Activated T-helper 1 cell treated with anti-CD3 and anti-CD28 coated beads, Interleukin-12 subunit alpha, Interleukin-12 subunit beta, Interleukin-2, Interleukin-4 antibody, amounts not matched to agents 30 ng/mL and 10 ng/mL and 1 ng/mL, durations not matched to agents 14 hours and 24 hours and 36 hours (primary cell): ENCODE measurements around the gene CELF4. TPM values are rescaled to one million over a fixed set of nuclear protein-coding genes. Genes with fewer than 3 reads are reported as not detected.

Experiments
- DNase-seq: peaks from one replicate; pipeline ENCODE4 v3.0.0; 2021; ENCODE audit warnings: low spot score
- H3K27ac Mint-ChIP-seq: one replicate; pipeline ENCODE4 v1.8.0; 2021; ENCODE audit warnings: mild to moderate bottlenecking, mixed read lengths
- H3K27me3 Mint-ChIP-seq: one replicate; pipeline ENCODE4 v1.8.0; 2022; ENCODE audit warnings: mild to moderate bottlenecking, moderate library complexity, mixed read lengths; ENCODE audit not compliant: insufficient read depth
- H3K36me3 Mint-ChIP-seq: one replicate; pipeline ENCODE4 v1.8.0; 2021; ENCODE audit warnings: low read depth, mixed read lengths
- H3K4me1 Mint-ChIP-seq: one replicate; pipeline ENCODE4 v1.8.0; 2021; ENCODE audit warnings: low read depth, mixed read lengths
- H3K4me3 Mint-ChIP-seq: one replicate; pipeline ENCODE4 v1.8.0; 2021; ENCODE audit warnings: mild to moderate bottlenecking, moderate library complexity, mixed read lengths
- H3K9me3 Mint-ChIP-seq: one replicate; pipeline ENCODE4 v1.8.0; 2021; ENCODE audit warnings: mixed read lengths
- intact Hi-C: fragments of 100-400 bp; cut with micrococcal nuclease; formaldehyde crosslinking; loops from one replicate; pipeline ENCODE4 v1.15.1; 2024
- total RNA-seq: library from RNA; stranded (reverse); gene quantifications from 2 replicates; pipeline ENCODE4 v1.2.3, GENCODE V29; 2022

Gene CELF4
- total RNA-seq, 1 donor from 2014 or later, result not detected

GRCh38 chr18:37453752-37454151, 111.8 kb downstream of the CELF4 start:
- Mint-ChIP-seq H3K9me3 (no peaks in the 10 kb centered on the region), H3K4me1 (no peaks in the 10 kb centered on the region), H3K4me3 (no peak overlapping the region), H3K27me3 (peaks cover 1% of the 10 kb centered on the region), H3K36me3 (no peaks in the 10 kb centered on the region), H3K27ac (no peak overlapping the region)
- DNase-seq, result no peak
- intact Hi-C loops, result no loop called here

- no peak for DNase-seq
- Mint-ChIP-seq H3K27ac (no peak overlapping the region), H3K27me3 (peaks cover 1% of the 10 kb centered on the region), H3K4me1 (no peaks in the 10 kb centered on the region), H3K9me3 (no peaks in the 10 kb centered on the region), H3K4me3 (no peak overlapping the region), H3K36me3 (no peaks in the 10 kb centered on the region)
- intact Hi-C loops, result no loop called here
Measured at GRCh38 chr18:37452682-37453385, 112.8 kb downstream of the CELF4 start.

GRCh38 chr18:37452015-37452414, 113.6 kb downstream of the CELF4 start:
- Mint-ChIP-seq H3K9me3 (no peaks in the 10 kb centered on the region), H3K36me3 (no peaks in the 10 kb centered on the region), H3K27me3 (peaks cover 1% of the 10 kb centered on the region), H3K4me1 (no peaks in the 10 kb centered on the region), H3K27ac (no peak overlapping the region), H3K4me3 (no peak overlapping the region)
- no peak for DNase-seq
- intact Hi-C loops, result no loop called here

GRCh38 chr18:37451239-37451825, 114.3 kb downstream of the CELF4 start:
- Mint-ChIP-seq H3K4me1 (no peaks in the 10 kb centered on the region), H3K9me3 (no peaks in the 10 kb centered on the region), H3K27me3 (peaks cover 1% of the 10 kb centered on the region), H3K4me3 (no peak overlapping the region), H3K36me3 (no peaks in the 10 kb centered on the region), H3K27ac (peak overlapping the region; percentile 0)
- DNase-seq, result no peak
- intact Hi-C loops, result no loop called here

- H3K27me3 Mint-ChIP-seq, result peaks cover 1% of the 10 kb centered on the region
- H3K36me3 Mint-ChIP-seq, result no peaks in the 10 kb centered on the region
- intact Hi-C loops, result no loop called here
- no peaks in the 10 kb centered on the region for H3K4me1 Mint-ChIP-seq
- no peak for DNase-seq
- no peak overlapping the region for H3K27ac Mint-ChIP-seq
- no peaks in the 10 kb centered on the region for H3K9me3 Mint-ChIP-seq
- no peak overlapping the region for H3K4me3 Mint-ChIP-seq
Measured at GRCh38 chr18:37450434-37451132, 115.0 kb downstream of the CELF4 start.

- DNase-seq, result no peak
- H3K4me3 Mint-ChIP-seq, result no peak overlapping the region
- peaks cover 4% of the 10 kb centered on the region for H3K4me1 Mint-ChIP-seq
- intact Hi-C loops, result no loop called here
- no peak overlapping the region for H3K27ac Mint-ChIP-seq
- peaks cover 1% of the 10 kb centered on the region for H3K27me3 Mint-ChIP-seq
- no peaks in the 10 kb centered on the region for H3K9me3 Mint-ChIP-seq
- no peaks in the 10 kb centered on the region for H3K36me3 Mint-ChIP-seq
Measured at GRCh38 chr18:37449618-37450017, 116.0 kb downstream of the CELF4 start.

GRCh38 chr18:37448946-37449345, 116.7 kb downstream of the CELF4 start:
- H3K27ac Mint-ChIP-seq, result no peak overlapping the region
- no peaks in the 10 kb centered on the region for H3K36me3 Mint-ChIP-seq
- peaks cover 3% of the 10 kb centered on the region for H3K27me3 Mint-ChIP-seq
- no peak overlapping the region for H3K4me3 Mint-ChIP-seq
- intact Hi-C loops, result no loop called here
- no peaks in the 10 kb centered on the region for H3K9me3 Mint-ChIP-seq
- no peak for DNase-seq
- peaks cover 6% of the 10 kb centered on the region for H3K4me1 Mint-ChIP-seq

- H3K27ac Mint-ChIP-seq, result no peak overlapping the region
- peaks cover 6% of the 10 kb centered on the region for H3K4me1 Mint-ChIP-seq
- no peak overlapping the region for H3K4me3 Mint-ChIP-seq
- peaks cover 5% of the 10 kb centered on the region for H3K27me3 Mint-ChIP-seq
- intact Hi-C loops, result no loop called here
- H3K9me3 Mint-ChIP-seq, result no peaks in the 10 kb centered on the region
- DNase-seq, result no peak
- no peaks in the 10 kb centered on the region for H3K36me3 Mint-ChIP-seq
Measured at GRCh38 chr18:37447962-37448888, 117.4 kb downstream of the CELF4 start.

- H3K36me3 Mint-ChIP-seq, result no peaks in the 10 kb centered on the region
- intact Hi-C loops, result loop anchor here (2.0 kb wide), 1 partner anchor 31 kb away; no protein-coding TSS in a partner anchor
- H3K27me3 Mint-ChIP-seq, result peaks cover 3% of the 10 kb centered on the region
- DNase-seq, result no peak
- no peak overlapping the region for H3K27ac Mint-ChIP-seq
- no peaks in the 10 kb centered on the region for H3K9me3 Mint-ChIP-seq
- H3K4me3 Mint-ChIP-seq, result no peak overlapping the region
- H3K4me1 Mint-ChIP-seq, result peaks cover 6% of the 10 kb centered on the region
Measured at GRCh38 chr18:37445836-37446235, 119.8 kb downstream of the CELF4 start.

- intact Hi-C loops, result loop anchor here (2.0 kb wide), 1 partner anchor 31 kb away; no protein-coding TSS in a partner anchor
- Mint-ChIP-seq H3K27me3 (peaks cover 3% of the 10 kb centered on the region), H3K4me1 (peaks cover 6% of the 10 kb centered on the region), H3K36me3 (no peaks in the 10 kb centered on the region), H3K4me3 (no peak overlapping the region), H3K9me3 (no peaks in the 10 kb centered on the region), H3K27ac (no peak overlapping the region)
- no peak for DNase-seq
Measured at GRCh38 chr18:37445368-37445767, 120.2 kb downstream of the CELF4 start.

- intact Hi-C loops, result loop anchor here (1.0 to 2.0 kb wide), 2 partner anchors 33 to 95 kb away; no protein-coding TSS in a partner anchor
- DNase-seq, result no peak
- Mint-ChIP-seq H3K36me3 (no peaks in the 10 kb centered on the region), H3K27me3 (peaks cover 3% of the 10 kb centered on the region), H3K4me1 (peaks cover 6% of the 10 kb centered on the region), H3K9me3 (no peaks in the 10 kb centered on the region), H3K27ac (no peak overlapping the region), H3K4me3 (no peak overlapping the region)
Measured at GRCh38 chr18:37443325-37444055, 122.1 kb downstream of the CELF4 start.

GRCh38 chr18:37442477-37442876, 123.1 kb downstream of the CELF4 start:
- Mint-ChIP-seq H3K9me3 (no peaks in the 10 kb centered on the region), H3K27ac (no peak overlapping the region), H3K4me3 (no peak overlapping the region), H3K4me1 (peaks cover 6% of the 10 kb centered on the region), H3K27me3 (peaks cover 3% of the 10 kb centered on the region), H3K36me3 (no peaks in the 10 kb centered on the region)
- intact Hi-C loops, result no loop called here
- DNase-seq, result no peak
